ENCODE data around the gene KRTAP10-6.
"Not testable (repeated sequence)": the region's sequence is repeated elsewhere in the genome, so short reads cannot be mapped to it uniquely, and the experiment has no call there.

The KRTAP10-6 gene

DNA sequence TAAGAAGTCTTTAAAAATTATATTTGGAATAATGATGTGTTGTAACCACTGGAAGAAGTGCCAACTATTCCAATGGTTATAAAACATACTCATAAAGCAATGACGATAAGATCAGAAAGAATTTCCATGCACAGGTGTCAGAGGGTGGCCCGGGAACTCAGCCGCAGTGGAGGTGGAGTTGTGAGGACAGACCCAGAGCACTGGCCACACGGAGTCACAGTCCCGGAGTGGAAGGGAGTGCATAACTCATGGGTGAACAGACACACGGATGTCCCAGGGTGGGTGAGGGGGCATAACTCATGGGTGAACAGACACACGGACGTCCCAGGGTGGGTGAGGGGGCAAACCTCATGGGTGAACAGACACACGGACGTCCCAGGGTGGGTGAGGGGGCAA is 16.3 kb downstream of the KRTAP10-6 start:
- TF ChIP-seq, protein P1, sequence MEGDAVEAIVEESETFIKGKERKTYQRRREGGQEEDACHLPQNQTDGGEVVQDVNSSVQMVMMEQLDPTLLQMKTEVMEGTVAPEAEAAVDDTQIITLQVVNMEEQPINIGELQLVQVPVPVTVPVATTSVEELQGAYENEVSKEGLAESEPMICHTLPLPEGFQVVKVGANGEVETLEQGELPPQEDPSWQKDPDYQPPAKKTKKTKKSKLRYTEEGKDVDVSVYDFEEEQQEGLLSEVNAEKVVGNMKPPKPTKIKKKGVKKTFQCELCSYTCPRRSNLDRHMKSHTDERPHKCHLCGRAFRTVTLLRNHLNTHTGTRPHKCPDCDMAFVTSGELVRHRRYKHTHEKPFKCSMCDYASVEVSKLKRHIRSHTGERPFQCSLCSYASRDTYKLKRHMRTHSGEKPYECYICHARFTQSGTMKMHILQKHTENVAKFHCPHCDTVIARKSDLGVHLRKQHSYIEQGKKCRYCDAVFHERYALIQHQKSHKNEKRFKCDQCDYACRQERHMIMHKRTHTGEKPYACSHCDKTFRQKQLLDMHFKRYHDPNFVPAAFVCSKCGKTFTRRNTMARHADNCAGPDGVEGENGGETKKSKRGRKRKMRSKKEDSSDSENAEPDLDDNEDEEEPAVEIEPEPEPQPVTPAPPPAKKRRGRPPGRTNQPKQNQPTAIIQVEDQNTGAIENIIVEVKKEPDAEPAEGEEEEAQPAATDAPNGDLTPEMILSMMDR (IDR thresholded peaks at IDR 0.05; ENCODE audit: low read depth, low read length), result no peak
- no peak for TF ChIP-seq MYC (IDR thresholded peaks at IDR 0.05; ENCODE audit: low read depth, low read length)
- TF ChIP-seq, protein P2, sequence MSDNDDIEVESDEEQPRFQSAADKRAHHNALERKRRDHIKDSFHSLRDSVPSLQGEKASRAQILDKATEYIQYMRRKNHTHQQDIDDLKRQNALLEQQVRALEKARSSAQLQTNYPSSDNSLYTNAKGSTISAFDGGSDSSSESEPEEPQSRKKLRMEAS (IDR thresholded peaks at IDR 0.05; ENCODE audit: low read depth, low read length), result no peak
- no peak for TF ChIP-seq POLR2A (IDR thresholded peaks at IDR 0.05; ENCODE audit: extremely low read depth, insufficient read length)
- no peak overlapping the region for H3K4me3 ChIP-seq (ENCODE audit: low read depth, low read length)
- no peak for DNase-seq (ENCODE audit: low read depth)

DNA sequence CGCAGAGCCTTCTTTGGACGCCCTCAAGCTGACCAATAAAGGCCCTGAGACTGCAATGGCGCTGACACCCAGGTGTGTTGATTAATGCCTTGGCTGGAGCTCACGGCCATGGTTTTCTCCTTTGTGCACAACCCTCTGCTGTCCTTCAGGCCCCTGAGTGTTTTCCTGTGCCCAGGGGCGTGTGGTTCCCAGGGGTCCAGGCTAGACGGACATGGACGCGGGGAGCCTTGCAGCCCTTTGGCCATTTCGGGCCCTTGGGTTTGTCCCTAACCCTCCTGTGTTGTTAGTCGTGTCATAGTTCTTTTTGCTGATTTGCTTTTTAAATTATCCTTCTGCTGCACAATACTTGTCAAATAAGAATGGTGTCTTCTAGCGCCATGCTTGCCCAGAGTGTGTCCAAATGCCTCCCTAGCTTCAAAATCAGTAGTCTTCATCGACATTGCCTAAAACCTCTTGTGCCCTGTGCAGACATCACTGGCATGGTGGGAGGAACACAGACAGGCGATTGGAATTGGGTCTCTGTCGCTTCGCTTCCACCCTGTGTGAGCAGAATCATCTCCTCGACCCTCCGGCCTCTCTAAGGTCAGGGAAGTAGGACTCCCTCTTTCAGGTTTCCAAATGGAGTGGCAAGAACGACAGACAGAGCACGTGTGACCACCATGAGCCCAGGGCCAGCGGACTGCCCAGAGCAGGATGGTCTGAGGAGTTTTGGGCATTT is 16.8 kb downstream of the KRTAP10-6 start:
- no peak for DNase-seq (ENCODE audit: low read depth)
- TF ChIP-seq MYC (IDR thresholded peaks at IDR 0.05; ENCODE audit: low read depth, low read length) (no peak), POLR2A (IDR thresholded peaks at IDR 0.05; ENCODE audit: extremely low read depth, insufficient read length) (no peak)
- TF ChIP-seq, protein P2 (IDR thresholded peaks at IDR 0.05; ENCODE audit: low read depth, low read length), result no peak
- TF ChIP-seq, protein P1 (IDR thresholded peaks at IDR 0.05; ENCODE audit: low read depth, low read length), result no peak
- H3K4me3 ChIP-seq (ENCODE audit: low read depth, low read length), result no peak overlapping the region

DNA sequence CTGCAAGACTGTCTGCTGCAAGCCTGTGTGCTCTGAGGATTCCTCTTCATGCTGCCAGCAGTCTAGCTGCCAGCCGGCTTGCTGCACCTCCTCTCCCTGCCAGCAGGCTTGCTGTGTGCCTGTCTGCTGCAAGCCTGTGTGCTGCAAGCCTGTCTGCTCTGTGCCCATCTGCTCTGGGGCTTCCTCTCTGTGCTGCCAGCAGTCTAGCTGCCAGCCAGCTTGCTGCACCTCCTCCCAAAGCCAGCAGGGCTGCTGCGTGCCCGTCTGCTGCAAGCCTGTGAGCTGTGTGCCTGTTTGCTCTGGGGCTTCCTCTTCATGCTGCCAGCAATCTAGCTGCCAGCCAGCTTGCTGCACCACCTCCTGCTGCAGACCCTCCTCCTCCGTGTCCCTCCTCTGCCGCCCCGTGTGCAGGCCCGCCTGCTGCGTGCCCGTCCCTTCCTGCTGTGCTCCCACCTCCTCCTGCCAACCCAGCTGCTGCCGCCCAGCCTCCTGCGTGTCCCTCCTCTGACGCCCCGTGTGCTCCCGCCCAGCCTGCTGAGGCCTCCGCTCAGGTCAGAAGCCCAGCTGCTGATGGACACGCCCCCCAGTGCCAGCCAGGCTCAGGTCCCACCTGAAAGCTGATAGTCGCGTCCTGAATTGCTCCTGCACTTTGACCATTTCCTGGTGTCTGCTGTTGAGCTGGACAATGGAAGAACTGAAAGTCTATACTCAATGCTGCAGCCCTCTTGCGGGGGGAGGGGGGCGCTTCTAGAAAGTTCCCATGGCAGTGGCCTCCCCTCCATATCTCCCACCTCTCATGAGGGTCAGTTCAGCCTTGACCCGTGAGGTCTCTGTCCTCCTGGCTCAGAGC is 17.6 kb downstream of the KRTAP10-6 start:
- TF ChIP-seq POLR2A (IDR thresholded peaks at IDR 0.05; ENCODE audit: extremely low read depth, insufficient read length) (no peak), MYC (IDR thresholded peaks at IDR 0.05; ENCODE audit: low read depth, low read length) (no peak)
- DNase-seq (ENCODE audit: low read depth), result no peak
- no peak overlapping the region for H3K4me3 ChIP-seq (ENCODE audit: low read depth, low read length)

DNA sequence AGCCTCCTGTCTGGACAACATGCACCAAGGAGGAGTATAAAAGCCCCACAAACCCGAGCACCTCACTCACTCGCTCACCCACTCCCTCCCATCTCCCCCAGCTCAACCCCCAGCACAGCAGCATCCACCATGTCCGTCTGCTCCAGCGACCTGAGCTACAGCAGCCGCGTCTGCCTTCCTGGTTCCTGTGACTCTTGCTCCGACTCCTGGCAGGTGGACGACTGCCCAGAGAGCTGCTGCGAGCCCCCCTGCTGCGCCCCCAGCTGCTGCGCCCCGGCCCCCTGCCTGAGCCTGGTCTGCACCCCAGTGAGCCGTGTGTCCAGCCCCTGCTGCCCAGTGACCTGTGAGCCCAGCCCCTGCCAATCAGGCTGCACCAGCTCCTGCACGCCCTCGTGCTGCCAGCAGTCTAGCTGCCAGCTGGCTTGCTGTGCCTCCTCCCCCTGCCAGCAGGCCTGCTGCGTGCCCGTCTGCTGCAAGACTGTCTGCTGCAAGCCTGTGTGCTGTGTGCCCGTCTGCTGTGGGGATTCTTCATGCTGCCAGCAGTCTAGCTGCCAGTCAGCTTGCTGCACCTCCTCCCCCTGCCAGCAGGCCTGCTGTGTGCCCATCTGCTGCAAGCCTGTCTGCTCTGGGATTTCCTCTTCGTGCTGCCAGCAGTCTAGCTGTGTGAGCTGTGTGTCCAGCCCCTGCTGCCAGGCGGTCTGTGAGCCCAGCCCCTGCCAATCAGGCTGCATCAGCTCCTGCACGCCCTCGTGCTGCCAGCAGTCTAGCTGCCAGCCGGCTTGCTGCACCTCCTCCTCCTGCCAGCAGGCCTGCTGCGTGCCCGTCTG is 18.5 kb downstream of the KRTAP10-6 start, which contains the start of gene KRTAP10-4:
KRTAP10-4 (plus strand) TSS at position 100 of the 827 bp plus-strand sequence; CDS start at position 130, 30 bp downstream.
- H3K4me3 ChIP-seq (ENCODE audit: low read depth, low read length); DNase-seq (ENCODE audit: low read depth): not testable (repeated sequence)

DNA sequence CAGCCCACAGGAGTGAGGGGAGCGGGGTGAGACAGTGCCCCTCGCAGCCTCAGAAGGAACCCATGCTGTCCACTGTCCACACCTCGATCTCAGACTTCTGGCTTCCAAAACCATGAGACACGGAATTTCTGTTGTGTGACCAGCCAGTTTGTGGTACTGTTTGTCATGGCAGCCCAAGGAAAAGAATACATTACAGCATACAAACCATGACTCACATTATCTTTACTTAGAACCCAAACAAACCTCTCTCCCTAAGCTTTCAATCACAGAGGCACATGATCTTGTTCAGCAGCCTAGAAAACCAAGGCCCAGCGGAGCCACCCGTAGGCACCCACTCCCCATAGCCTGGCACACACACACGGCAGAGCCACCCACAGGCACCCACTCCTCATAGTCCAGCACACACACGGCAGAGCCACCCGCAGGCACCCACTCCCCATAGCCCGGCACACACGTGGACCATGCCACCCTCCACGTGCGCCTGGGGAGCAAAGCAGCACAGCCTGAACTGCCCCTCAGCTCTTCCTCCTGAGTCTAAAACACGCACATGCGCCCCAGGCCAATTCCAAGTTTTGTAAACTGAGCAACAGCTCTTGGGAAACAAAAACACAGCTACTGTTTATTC is 19.2 kb downstream of the KRTAP10-6 start:
- no peak for DNase-seq (ENCODE audit: low read depth)
- no peak overlapping the region for H3K4me3 ChIP-seq (ENCODE audit: low read depth, low read length)
- TF ChIP-seq, protein P2 (IDR thresholded peaks at IDR 0.05; ENCODE audit: low read depth, low read length), result no peak
- no peak for TF ChIP-seq POLR2A (IDR thresholded peaks at IDR 0.05; ENCODE audit: extremely low read depth, insufficient read length)
- no peak for TF ChIP-seq MYC (IDR thresholded peaks at IDR 0.05; ENCODE audit: low read depth, low read length)
- TF ChIP-seq, protein P1 (IDR thresholded peaks at IDR 0.05; ENCODE audit: low read depth, low read length), result no peak

DNA sequence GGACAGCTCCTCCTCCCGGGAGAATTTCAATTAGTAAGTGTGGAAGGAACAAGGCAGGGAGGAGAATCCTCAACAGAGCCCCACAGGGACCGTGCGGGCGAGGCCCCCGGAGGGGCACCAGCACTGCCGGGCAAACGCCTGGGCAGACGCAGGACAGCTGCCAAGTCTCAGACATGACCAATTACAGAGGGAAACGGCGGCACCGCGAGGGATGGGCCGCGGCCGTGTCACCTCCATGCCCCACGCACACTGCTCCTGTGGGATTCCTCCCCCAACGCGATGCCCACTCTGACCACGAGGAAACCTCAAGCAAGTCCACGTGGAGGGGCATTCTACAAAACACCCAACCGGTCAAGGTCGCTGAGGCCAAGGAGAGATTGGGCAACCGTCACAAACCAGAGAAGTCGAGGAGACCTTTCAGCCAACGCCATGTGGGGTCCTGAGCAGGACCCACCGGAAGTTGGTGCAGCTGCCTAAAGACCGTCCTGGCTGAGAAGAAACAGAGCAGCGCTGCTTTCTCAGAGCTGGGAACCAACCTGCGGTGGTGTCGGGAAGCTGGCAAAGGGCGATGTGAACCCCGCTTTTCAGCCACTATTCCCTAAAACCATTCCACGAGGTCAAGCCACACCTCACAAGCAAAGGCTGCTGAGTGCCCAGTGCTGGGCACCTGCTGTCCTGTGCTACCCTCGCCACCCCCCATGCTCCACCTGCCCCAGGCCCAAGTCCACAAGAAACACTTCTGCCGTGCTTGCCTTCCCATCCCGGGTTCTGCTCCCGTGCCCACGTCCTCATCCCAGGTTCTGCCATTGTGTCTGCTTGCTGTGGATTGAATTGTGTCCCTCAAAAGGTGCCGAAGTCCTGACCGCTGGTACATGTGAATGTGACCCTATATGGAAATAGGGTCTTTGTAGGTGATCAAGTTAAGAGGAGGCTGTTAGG is 20.2 kb downstream of the KRTAP10-6 start:
- no peak overlapping the region for H3K4me3 ChIP-seq (ENCODE audit: low read depth, low read length)
- no peak for DNase-seq (ENCODE audit: low read depth)
- TF ChIP-seq MYC (IDR thresholded peaks at IDR 0.05; ENCODE audit: low read depth, low read length) (no peak), POLR2A (IDR thresholded peaks at IDR 0.05; ENCODE audit: extremely low read depth, insufficient read length) (no peak)
- TF ChIP-seq, protein P2 (IDR thresholded peaks at IDR 0.05; ENCODE audit: low read depth, low read length), result no peak
- TF ChIP-seq, protein P1 (IDR thresholded peaks at IDR 0.05; ENCODE audit: low read depth, low read length), result no peak

Data from NB4 (cell line).